ENCODE results near the gene LOXL4. TPM values are rescaled to one million over a fixed set of nuclear protein-coding genes. Genes with fewer than 3 reads are reported as not detected.

LOXL4 gene
- total and polyA plus RNA-seq, 7 donors, result 1.1 to 15.8 (median 8.5) TPM; not detected in 1

DNA sequence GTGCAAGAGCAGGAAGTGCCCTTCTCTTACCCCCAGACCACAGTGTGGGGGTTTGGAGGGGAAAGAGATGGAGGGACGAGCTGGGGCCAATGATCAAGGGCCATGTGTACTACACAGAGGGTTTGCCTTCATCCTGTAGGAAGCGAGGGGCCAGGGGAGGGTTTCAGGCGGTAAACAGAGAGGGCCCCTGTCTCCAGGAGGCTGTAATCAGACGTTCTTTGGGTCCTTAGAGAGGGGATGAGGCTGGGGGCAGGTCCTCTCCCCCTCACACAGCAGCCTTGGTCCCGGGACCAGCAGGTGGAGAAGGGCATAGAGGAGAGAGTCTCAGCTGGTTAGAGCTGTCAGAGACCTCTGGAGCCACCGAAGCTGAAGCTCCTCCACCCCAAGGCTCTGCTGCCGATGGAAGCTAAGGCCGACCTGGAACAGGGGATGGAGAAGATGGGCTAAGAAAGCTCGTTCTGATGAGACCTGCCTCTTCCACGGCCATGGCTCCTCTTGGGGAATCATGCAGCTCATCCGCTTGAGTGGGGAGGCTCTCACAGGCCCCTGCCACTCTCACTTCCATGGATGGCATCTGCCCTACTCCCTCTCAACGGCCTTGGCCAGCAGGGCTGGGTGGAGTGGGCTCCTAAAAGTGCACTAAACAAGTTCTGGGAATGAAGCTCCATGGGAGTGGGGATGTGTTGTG lies 3.5 kb downstream of the LOXL4 start:
- intact Hi-C loops (cut with DNase I), result no loop called here
- WGBS, 2 donors, result 80% methylated on average over 12 of the region's 12 CpGs
- no peak overlapping the region for H3K4me3 ChIP-seq
- DNase-seq, result no peak
- no peaks in the 10 kb centered on the region for H3K27me3 ChIP-seq
- no peaks in the 10 kb centered on the region for H3K9me3 ChIP-seq
- H3K27ac ChIP-seq, result no peak overlapping the region
- TF ChIP-seq, protein P1, sequence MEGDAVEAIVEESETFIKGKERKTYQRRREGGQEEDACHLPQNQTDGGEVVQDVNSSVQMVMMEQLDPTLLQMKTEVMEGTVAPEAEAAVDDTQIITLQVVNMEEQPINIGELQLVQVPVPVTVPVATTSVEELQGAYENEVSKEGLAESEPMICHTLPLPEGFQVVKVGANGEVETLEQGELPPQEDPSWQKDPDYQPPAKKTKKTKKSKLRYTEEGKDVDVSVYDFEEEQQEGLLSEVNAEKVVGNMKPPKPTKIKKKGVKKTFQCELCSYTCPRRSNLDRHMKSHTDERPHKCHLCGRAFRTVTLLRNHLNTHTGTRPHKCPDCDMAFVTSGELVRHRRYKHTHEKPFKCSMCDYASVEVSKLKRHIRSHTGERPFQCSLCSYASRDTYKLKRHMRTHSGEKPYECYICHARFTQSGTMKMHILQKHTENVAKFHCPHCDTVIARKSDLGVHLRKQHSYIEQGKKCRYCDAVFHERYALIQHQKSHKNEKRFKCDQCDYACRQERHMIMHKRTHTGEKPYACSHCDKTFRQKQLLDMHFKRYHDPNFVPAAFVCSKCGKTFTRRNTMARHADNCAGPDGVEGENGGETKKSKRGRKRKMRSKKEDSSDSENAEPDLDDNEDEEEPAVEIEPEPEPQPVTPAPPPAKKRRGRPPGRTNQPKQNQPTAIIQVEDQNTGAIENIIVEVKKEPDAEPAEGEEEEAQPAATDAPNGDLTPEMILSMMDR (IDR thresholded peaks at IDR 0.05), result no peak
- TF ChIP-seq POLR2AphosphoS5 (IDR thresholded peaks at IDR 0.05) (no peak), POLR2A (IDR thresholded peaks at IDR 0.05) (no peak), EP300 (IDR thresholded peaks at IDR 0.05) (no peak)
- H3K4me1 ChIP-seq, result peaks cover 0 to 59% (median 46%) of the 10 kb centered on the region in 4 donors
- H3K36me3 ChIP-seq, result peaks cover 0 to 4% (median 0%) of the 10 kb centered on the region in 4 donors

DNA sequence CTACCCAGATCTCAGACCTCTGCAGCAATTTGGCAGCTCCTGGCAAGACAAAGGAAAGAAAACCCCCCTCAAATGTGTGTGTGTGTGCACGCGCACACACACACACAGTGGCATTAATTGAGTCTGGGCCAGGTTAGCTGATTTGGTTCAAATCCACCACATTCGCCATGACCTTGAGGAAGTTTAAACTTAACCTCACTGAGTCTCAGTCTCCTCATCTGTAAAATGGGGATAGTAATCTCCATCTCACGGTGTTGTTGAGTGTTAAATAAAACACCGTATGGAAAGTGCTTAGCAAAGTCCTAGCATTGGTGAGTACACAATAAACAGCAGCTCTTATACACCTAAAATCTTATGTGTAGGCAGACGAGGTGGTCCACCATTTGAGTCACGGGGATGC lies 4.9 kb downstream of the LOXL4 start:
- intact Hi-C loops (cut with DNase I), result no loop called here

DNA sequence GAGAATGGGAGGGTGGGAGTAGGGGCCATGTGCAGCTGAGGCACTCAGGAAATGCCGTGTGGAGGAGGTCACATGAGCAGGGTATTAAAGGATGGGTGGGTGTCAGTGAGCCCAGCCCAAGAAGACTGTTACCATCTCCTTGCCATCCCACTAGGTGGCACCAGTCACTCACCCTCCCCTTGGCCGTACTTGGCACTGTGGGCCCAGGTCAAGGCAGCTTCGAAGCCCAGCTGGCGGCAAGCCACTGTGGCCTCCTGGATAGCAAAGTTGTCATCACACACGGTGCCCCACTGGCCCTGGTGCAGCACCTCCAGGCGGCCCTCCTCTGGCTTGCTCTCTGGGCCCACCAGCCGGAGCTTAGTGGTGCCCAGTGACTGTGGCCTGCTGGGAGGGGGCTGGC lies 5.4 kb downstream of the LOXL4 start:
- DNase-seq, result no peak
- Histone ChIP-seq H3K27me3 (no peaks in the 10 kb centered on the region), H3K4me3 (no peak overlapping the region), H3K27ac (no peak overlapping the region), H3K9me3 (no peaks in the 10 kb centered on the region), H3K4me1 (peaks cover 0 to 57% (median 36%) of the 10 kb centered on the region in 4 donors), H3K36me3 (peaks cover 0 to 4% (median 0%) of the 10 kb centered on the region in 4 donors)
- TF ChIP-seq POLR2AphosphoS5 (IDR thresholded peaks at IDR 0.05), result no peak
- TF ChIP-seq, protein P1 (IDR thresholded peaks at IDR 0.05), result peak in 3 of 4 experiments; percentile 16 to 28 (median 19)
- no peak for TF ChIP-seq EP300 (IDR thresholded peaks at IDR 0.05)
- no peak for TF ChIP-seq POLR2A (IDR thresholded peaks at IDR 0.05)
- 66 to 77% methylated on average over 7 of the region's 7 CpGs for WGBS, 2 donors
- intact Hi-C loops (cut with DNase I), result no loop called here

More for the DNA sequence above, 4.9 kb downstream of the LOXL4 start:
- Histone ChIP-seq H3K4me3 (no peak overlapping the region), H3K4me1 (peaks cover 0 to 60% (median 40%) of the 10 kb centered on the region in 4 donors), H3K27me3 (no peaks in the 10 kb centered on the region), H3K9me3 (no peaks in the 10 kb centered on the region), H3K27ac (no peak overlapping the region), H3K36me3 (peaks cover 0 to 4% (median 0%) of the 10 kb centered on the region in 4 donors)
- TF ChIP-seq POLR2AphosphoS5 (IDR thresholded peaks at IDR 0.05) (no peak), EP300 (IDR thresholded peaks at IDR 0.05) (no peak), POLR2A (IDR thresholded peaks at IDR 0.05) (no peak)
- TF ChIP-seq, protein P1 (IDR thresholded peaks at IDR 0.05), result no peak
- WGBS, 2 donors, result 92 to 94% methylated on average over 7 of the region's 7 CpGs
- no peak for DNase-seq

DNA sequence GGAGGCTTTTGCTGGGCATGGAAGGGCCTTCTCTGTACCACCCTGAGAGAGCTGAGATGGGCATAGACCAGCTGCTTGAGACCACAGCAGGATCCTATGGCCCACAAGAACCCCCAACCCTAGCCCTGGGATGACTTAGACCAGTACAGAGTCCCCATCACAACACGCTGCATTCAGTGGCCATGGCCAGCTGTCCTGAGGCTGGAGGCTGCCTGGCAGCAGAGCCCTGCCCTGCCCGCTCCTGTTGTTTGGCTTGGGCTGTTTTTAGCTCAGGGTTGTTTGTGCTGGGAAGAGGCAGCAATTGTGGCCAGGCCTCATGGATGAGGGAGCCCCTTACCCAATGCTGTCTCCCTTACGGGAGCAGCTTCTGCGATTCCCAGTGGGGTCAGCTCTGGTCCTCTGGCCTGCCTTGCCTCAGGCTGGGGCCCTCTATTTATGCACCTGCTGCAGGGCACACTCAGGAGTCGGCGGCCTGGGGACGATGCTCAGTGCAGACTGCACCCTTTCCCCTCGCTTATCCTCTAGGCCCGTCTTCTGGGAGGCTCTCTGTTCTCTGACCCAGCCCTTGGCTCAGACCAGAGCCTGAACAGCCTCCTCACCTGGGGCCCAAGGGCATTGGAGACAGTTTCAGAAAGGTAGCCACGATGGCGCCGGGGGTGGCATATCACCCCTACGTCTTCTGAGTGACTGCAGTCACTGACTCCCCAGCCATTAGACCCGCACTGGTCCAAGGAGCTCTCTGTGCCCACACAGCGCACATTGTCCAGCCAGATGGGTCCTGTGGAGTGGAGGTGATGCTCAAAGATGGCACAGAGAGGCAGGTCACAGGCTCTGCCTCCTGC lies 6.3 kb downstream of the LOXL4 start:
- Histone ChIP-seq H3K27ac (no peak overlapping the region), H3K4me3 (no peak overlapping the region), H3K27me3 (no peaks in the 10 kb centered on the region), H3K4me1 (peaks cover 0 to 48% (median 27%) of the 10 kb centered on the region in 4 donors), H3K36me3 (peaks cover 0 to 8% (median 0%) of the 10 kb centered on the region in 4 donors), H3K9me3 (no peaks in the 10 kb centered on the region)
- WGBS, 2 donors, result 86 to 88% methylated on average over 15 of the region's 15 CpGs
- intact Hi-C loops (cut with DNase I), result no loop called here
- TF ChIP-seq, protein P1 (IDR thresholded peaks at IDR 0.05), result no peak
- TF ChIP-seq POLR2A (IDR thresholded peaks at IDR 0.05) (no peak), POLR2AphosphoS5 (IDR thresholded peaks at IDR 0.05) (no peak), EP300 (IDR thresholded peaks at IDR 0.05) (no peak)
- no peak for DNase-seq
